SW 1271 (cell line): ENCODE results near the gene RAPGEF1.

Experiments
- DNase-seq, 2 experiments: peaks; one replicate each; lab custom pipeline; 2025; lab: John Stamatoyannopoulos, UW

RAPGEF1 gene

GRCh38 chr9:131623655-131624330 is 116.1 kb downstream of the RAPGEF1 start:
- DNase-seq: no peak

GRCh38 chr9:131622523-131622922 is 117.4 kb downstream of the RAPGEF1 start:
- DNase-seq: no peak

GRCh38 chr9:131621551-131622358 is 118.1 kb downstream of the RAPGEF1 start:
- DNase-seq: no peak

- no peak for DNase-seq
Observed at GRCh38 chr9:131620764-131621520, 118.9 kb downstream of the RAPGEF1 start.

GRCh38 chr9:131619680-131620079 is 120.2 kb downstream of the RAPGEF1 start:
- no peak for DNase-seq

- no peak for DNase-seq
Observed at GRCh38 chr9:131618785-131619184, 121.1 kb downstream of the RAPGEF1 start.

GRCh38 chr9:131618071-131618479 is 121.8 kb downstream of the RAPGEF1 start:
- DNase-seq: no peak

- no peak for DNase-seq
Observed at GRCh38 chr9:131617611-131618010, 122.3 kb downstream of the RAPGEF1 start.

GRCh38 chr9:131616983-131617604 is 122.8 kb downstream of the RAPGEF1 start:
- no peak for DNase-seq

GRCh38 chr9:131614340-131614915 is 125.4 kb downstream of the RAPGEF1 start:
- no peak for DNase-seq

- DNase-seq: no peak
Observed at GRCh38 chr9:131613921-131614320, 126.0 kb downstream of the RAPGEF1 start.

GRCh38 chr9:131612851-131613250 is 127.0 kb downstream of the RAPGEF1 start:
- DNase-seq: no peak

- no peak for DNase-seq
Observed at GRCh38 chr9:131611586-131612315, 128.1 kb downstream of the RAPGEF1 start.

- no peak for DNase-seq
Observed at GRCh38 chr9:131610231-131610761, 129.6 kb downstream of the RAPGEF1 start.

- no peak for DNase-seq
Observed at GRCh38 chr9:131609099-131609830, 130.6 kb downstream of the RAPGEF1 start.

- peak; percentile 34 to 79 for DNase-seq
Observed at GRCh38 chr9:131608493-131609037, 131.3 kb downstream of the RAPGEF1 start.

GRCh38 chr9:131607591-131607990 is 132.3 kb downstream of the RAPGEF1 start:
- DNase-seq: no peak

GRCh38 chr9:131606896-131607567 is 132.8 kb downstream of the RAPGEF1 start:
- DNase-seq: no peak
